ENCODE measurements around the gene AIPL1.
"Not testable (repeated sequence)": the region's sequence is repeated elsewhere in the genome, so short reads cannot be mapped to it uniquely, and the experiment has no call there.

The AIPL1 gene

GRCh38 chr17:6435051-6435450, at the start of gene AIPL1:
AIPL1 (minus strand) TSS chr17:6435121; CDS start chr17:6435104, 17 bp downstream.
- DNase-seq: no peak

- DNase-seq: no peak
These were observed 48.6 kb upstream of the AIPL1 start for GRCh38 chr17:6483507-6483906.

GRCh38 chr17:6482796-6483195, 47.9 kb upstream of the AIPL1 start:
- DNase-seq: not testable (repeated sequence)

GRCh38 chr17:6482105-6482455, 47.2 kb upstream of the AIPL1 start:
- no peak for DNase-seq

- DNase-seq: no peak
These were observed 45.4 kb upstream of the AIPL1 start for GRCh38 chr17:6480303-6480675.

- DNase-seq: no peak
These were observed 44.8 kb upstream of the AIPL1 start for GRCh38 chr17:6479622-6480302.

- no peak for DNase-seq
These were observed 43.6 kb upstream of the AIPL1 start for GRCh38 chr17:6478486-6478885.

GRCh38 chr17:6477831-6478383, 43.0 kb upstream of the AIPL1 start:
- no peak for DNase-seq

- DNase-seq: no peak
These were observed 41.9 kb upstream of the AIPL1 start for GRCh38 chr17:6476810-6477179.

GRCh38 chr17:6476076-6476809, 41.3 kb upstream of the AIPL1 start:
- no peak for DNase-seq

GRCh38 chr17:6475411-6475810, 40.5 kb upstream of the AIPL1 start:
- no peak for DNase-seq

GRCh38 chr17:6474906-6475305, 40.0 kb upstream of the AIPL1 start:
- no peak for DNase-seq

GRCh38 chr17:6474376-6474775, 39.5 kb upstream of the AIPL1 start:
- no peak for DNase-seq

- DNase-seq: peak; percentile 87
These were observed 38.3 kb upstream of the AIPL1 start for GRCh38 chr17:6473128-6473767.

- DNase-seq: no peak
These were observed 37.6 kb upstream of the AIPL1 start for GRCh38 chr17:6472517-6472916.

GRCh38 chr17:6471531-6472465, 36.9 kb upstream of the AIPL1 start:
- DNase-seq: no peak

GRCh38 chr17:6470751-6471521, 36.0 kb upstream of the AIPL1 start:
- no peak for DNase-seq

- no peak for DNase-seq
These were observed 35.3 kb upstream of the AIPL1 start for GRCh38 chr17:6470146-6470718.

GRCh38 chr17:6468051-6468790, 33.3 kb upstream of the AIPL1 start:
- DNase-seq: no peak

- no peak for DNase-seq
These were observed 32.6 kb upstream of the AIPL1 start for GRCh38 chr17:6467567-6467966.
